GM21526 (cell line): ENCODE results near the gene ALG12.

Source experiments
- ATAC-seq: cut with Tn5 transposase; IDR thresholded peaks from one replicate; pipeline ENCODE4 v1.9.1; 2021; ENCODE audit warnings: moderate library complexity; ENCODE audit not compliant: unreplicated experiment, low FRiP score

ALG12 gene

DNA sequence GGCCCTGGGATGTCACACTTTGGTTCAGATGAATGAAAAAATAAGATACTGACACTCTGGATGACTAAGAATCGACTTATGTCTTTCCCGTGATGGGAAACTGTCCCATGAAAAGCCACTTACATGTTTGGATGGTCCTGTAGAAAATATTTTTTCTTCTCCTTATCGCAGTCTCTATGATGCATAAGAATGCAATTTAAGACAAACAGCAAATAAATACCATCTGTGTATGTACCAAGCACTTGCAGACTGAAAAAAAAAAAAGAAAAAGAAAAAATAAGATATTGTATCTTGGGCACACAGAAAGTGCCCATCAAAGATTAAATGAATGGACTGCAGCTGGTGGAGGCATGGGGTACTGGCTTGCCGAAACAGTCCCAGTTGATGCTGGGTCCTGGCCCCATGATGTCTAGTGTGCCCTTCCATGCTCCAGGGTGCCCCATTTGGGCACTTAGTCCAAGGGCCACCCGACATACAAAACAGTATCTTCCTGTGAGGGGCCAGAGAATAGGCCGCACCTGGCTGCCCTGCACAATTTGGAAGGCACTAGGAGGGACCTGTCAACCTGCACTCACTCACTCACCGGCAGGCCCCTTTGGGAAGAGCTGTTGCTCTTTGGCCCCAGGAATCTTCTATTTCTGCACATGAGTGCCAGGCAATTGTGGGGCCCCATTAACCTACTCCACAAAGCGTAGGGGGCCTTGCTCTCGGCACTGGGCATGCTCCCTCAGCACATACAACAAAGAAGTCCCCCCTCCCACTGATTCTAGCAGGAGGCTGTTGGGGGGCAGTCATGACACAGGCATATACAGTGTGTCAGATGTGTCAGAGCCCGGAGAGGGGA is 67.1 kb downstream of the ALG12 start:
- ATAC-seq: no peak
